Omental fat pad (tissue), 4 donors: ENCODE data around the gene S100A14. TPM values are rescaled to one million over a fixed set of nuclear protein-coding genes. Genes with fewer than 3 reads are reported as not detected.
"Not testable (repeated sequence)": the region's sequence is repeated elsewhere in the genome, so short reads cannot be mapped to it uniquely, and the experiment has no call there.

Experiments
- ATAC-seq: fragments of 150-250 bp; one replicate; pipeline ENCODE4 v1.9.1; 2016; ENCODE audit warnings: mild to moderate bottlenecking, moderate library complexity; ENCODE audit not compliant: low FRiP score
- DNase-seq: peaks from one replicate; pipeline ENCODE4 v3.0.0-alpha.2; 2019; ENCODE audit warnings: low spot score
- total RNA-seq, 4 donors: library from RNA; depleted of rRNA; stranded (reverse); fragments of >200 nt; gene quantifications; one replicate each; pipeline ENCODE4 v1.1.0, GENCODE V29; 2016
- TF ChIP-seq, protein P1 (sequence below), 3 donors: fragments of 450-650 bp; IDR thresholded peaks; one replicate each; pipeline ENCODE4 v1.5.1; 2016 to 2017; ENCODE audit warnings: antibody characterized with exemption in 3 of 3, mild to moderate bottlenecking in 3 of 3, moderate library complexity in 2 of 3

S100A14 gene
- total RNA-seq, 4 donors from 2014 or later: 0.50 to 1.9 (median 1.3) TPM; not detected in 1

DNA sequence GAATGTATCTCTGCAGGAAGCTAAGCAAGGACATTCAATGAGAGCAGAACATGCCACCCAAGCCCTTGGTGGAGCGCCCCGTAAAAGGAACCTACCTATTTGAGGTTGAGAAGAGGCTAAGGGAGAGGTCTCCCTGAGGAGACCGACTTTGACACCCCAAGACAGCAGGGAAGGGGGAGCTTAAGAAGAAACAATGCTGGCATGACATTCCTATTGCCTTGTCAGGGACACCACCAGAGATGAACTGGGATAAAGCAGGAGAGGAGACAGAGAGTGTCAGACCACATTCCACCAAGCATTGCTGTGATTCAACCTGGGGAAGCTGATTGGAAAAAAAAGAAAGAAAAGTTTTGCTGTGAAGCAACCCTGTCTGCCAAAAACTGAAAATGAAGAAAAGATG, 37.2 kb downstream of the S100A14 start:
- TF ChIP-seq, protein P1, sequence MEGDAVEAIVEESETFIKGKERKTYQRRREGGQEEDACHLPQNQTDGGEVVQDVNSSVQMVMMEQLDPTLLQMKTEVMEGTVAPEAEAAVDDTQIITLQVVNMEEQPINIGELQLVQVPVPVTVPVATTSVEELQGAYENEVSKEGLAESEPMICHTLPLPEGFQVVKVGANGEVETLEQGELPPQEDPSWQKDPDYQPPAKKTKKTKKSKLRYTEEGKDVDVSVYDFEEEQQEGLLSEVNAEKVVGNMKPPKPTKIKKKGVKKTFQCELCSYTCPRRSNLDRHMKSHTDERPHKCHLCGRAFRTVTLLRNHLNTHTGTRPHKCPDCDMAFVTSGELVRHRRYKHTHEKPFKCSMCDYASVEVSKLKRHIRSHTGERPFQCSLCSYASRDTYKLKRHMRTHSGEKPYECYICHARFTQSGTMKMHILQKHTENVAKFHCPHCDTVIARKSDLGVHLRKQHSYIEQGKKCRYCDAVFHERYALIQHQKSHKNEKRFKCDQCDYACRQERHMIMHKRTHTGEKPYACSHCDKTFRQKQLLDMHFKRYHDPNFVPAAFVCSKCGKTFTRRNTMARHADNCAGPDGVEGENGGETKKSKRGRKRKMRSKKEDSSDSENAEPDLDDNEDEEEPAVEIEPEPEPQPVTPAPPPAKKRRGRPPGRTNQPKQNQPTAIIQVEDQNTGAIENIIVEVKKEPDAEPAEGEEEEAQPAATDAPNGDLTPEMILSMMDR (IDR thresholded peaks at IDR 0.05): no peak
- ATAC-seq: no peak
- no peak for DNase-seq

DNA sequence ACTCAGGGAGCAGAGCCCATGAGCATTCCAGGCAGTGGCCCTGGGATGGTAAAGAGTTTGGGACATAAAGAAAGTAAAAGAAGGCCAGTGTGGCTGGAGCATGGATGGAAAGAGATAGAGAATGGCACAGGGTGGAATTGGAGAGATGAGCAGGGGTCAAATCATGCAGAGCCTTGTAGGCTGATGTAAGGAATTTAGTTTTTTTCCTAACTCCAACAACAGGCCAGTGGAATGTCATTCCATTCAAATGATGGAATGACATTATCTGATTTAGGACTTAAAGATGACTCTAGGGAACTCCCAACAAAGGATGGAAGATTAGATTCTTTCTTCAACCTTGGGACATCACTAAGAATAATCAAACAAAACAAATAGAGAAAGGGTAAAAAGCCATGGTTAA, 37.6 kb downstream of the S100A14 start:
- ATAC-seq (no peak), DNase-seq (no peak)
- TF ChIP-seq, protein P1 (IDR thresholded peaks at IDR 0.05): no peak

DNA sequence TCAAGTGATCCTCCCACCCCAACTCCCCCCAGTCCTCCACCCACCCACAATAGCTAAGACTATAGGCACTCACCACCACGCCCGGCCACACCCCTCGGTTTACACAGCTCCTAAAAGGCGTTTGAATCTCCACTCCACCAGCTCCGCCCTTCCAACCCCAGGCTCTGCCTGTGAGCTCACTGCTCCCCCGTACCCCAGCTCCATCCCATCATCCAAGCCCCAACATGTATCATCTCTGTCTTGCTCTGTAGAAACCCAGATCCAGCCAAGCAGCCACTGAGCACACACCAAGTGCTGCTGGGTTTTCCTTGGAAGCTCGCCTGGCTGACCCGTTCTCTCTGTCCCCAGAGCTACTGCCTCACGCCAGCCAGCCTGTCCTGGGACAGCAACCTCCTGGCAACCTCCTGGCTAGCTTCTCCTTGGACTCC, 38.5 kb downstream of the S100A14 start:
- TF ChIP-seq, protein P1 (IDR thresholded peaks at IDR 0.05): no peak
- ATAC-seq: peak; percentile 28
- no peak for DNase-seq

DNA sequence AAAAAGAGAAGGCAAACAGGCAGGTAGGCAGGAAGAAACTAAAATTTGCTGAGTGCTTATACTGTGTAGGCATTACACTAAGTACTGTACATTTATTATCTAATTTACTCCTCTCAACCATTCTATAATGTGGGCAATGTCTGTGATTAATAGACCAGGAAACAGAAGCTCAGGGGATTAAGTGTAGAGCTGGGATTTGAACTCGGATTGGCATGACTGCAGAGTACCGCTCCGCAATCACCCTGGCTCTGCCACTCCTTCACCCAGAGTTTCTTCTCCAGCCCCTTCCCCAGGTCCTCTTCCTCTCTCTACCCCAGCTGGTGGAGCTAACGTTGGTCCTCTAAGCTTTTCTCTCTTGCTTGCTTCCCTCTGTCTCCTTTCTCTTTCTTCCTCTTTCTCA, 39.0 kb downstream of the S100A14 start:
- DNase-seq (no peak), ATAC-seq (no peak)
- TF ChIP-seq, protein P1 (IDR thresholded peaks at IDR 0.05): no peak

DNA sequence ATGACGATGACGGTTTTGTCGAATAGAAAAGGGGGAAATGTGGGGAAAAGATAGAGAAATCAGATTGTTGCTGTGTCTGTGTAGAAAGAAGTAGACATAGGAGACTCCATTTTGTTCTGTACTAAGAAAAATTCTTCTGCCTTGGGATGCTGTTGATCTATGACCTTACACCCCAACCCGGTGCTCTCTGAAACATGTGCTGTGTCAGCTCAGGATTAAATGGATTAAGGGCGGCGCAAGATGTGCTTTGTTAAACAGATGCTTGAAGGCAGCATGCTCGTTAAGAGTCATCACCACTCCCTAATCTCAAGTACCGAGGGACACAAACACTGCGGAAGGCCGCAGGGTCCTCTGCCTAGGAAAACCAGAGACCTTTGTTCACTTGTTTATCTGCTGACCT, 40.6 kb downstream of the S100A14 start:
- not testable (repeated sequence) for DNase-seq, ATAC-seq

GRCh38 chr1:153575081-153575491, 41.0 kb downstream of the S100A14 start:
- DNase-seq, ATAC-seq: not testable (repeated sequence)

GRCh38 chr1:153573351-153573750, 42.8 kb downstream of the S100A14 start:
- TF ChIP-seq, protein P1 (IDR thresholded peaks at IDR 0.05): no peak
- ATAC-seq (no peak), DNase-seq (no peak)

GRCh38 chr1:153572569-153573015, 43.5 kb downstream of the S100A14 start:
- no peak for DNase-seq
- ATAC-seq: peak; percentile 73
- TF ChIP-seq, protein P1 (IDR thresholded peaks at IDR 0.05): peak in 2 of 3 donors; percentile 29 to 62
